Left ventricle myocardium inferior (tissue), 1 donor: ENCODE data around the gene CIB1. TPM values are rescaled to one million over a fixed set of nuclear protein-coding genes. Genes with fewer than 3 reads are reported as not detected.

Experiments
- DNase-seq: peaks from one replicate; pipeline ENCODE4 v3.0.0-alpha.2; 2020
- H3K27ac ChIP-seq: fragments of 200-600 bp; replicated peaks from 2 replicates; pipeline ENCODE4 v1.8.0; 2021
- H3K27me3 ChIP-seq: fragments of 200-600 bp; 2 replicates; pipeline ENCODE4 v1.8.0; 2021; ENCODE audit warnings: low read depth
- H3K36me3 ChIP-seq: fragments of 200-600 bp; 2 replicates; pipeline ENCODE4 v1.8.0; 2021
- H3K4me1 ChIP-seq: fragments of 200-600 bp; 2 replicates; pipeline ENCODE4 v1.8.0; 2021
- H3K4me3 ChIP-seq: fragments of 200-600 bp; 2 replicates; pipeline ENCODE4 v1.8.0; 2021; ENCODE audit warnings: mild to moderate bottlenecking, moderate library complexity
- H3K9me3 ChIP-seq: fragments of 200-600 bp; replicated peaks from 2 replicates; pipeline ENCODE4 v1.8.0; 2021
- CTCF ChIP-seq: fragments of 200-600 bp; IDR thresholded peaks from 2 replicates; pipeline ENCODE4 v1.8.0; 2021; ENCODE audit warnings: antibody characterized with exemption, mild to moderate bottlenecking, borderline replicate concordance
- intact Hi-C: fragments of 100-400 bp; cut with micrococcal nuclease; formaldehyde crosslinking; loops from one replicate; pipeline ENCODE4 v1.11.0; 2022
- total RNA-seq: library from RNA; stranded (reverse); fragmentation: NEBNext Ultra II Directional; extraction: Animal tissue kit (Norgen Biotek cat#: 25700); gene quantifications from one replicate; pipeline ENCODE4 v1.2.1, GENCODE V29; 2021
- donor health status: DM: no; HTN: yes; CAD: no; lungs with severe emphysema.

Gene CIB1
- total RNA-seq, 1 donor from 2014 or later: 69.6 TPM

GRCh38 chr15:90248789-90249202 lies 15.1 kb upstream of the CIB1 start:
- no peak for DNase-seq
- peaks cover 24% of the 10 kb centered on the region for H3K4me1 ChIP-seq
- intact Hi-C loops: no loop called here
- TF ChIP-seq CTCF: no peak
- H3K4me3 ChIP-seq: peak overlapping the region; percentile 72
- no peaks in the 10 kb centered on the region for H3K9me3 ChIP-seq
- H3K27me3 ChIP-seq: no peaks in the 10 kb centered on the region
- H3K36me3 ChIP-seq: no peaks in the 10 kb centered on the region
- H3K27ac ChIP-seq: peak overlapping the region; percentile 87

- no peak for TF ChIP-seq CTCF
- Histone ChIP-seq H3K27ac (no peak overlapping the region), H3K9me3 (no peaks in the 10 kb centered on the region), H3K27me3 (no peaks in the 10 kb centered on the region), H3K4me1 (peaks cover 26% of the 10 kb centered on the region), H3K36me3 (peaks cover 15% of the 10 kb centered on the region), H3K4me3 (no peak overlapping the region)
- no peak for DNase-seq
- intact Hi-C loops: no loop called here
Measured at GRCh38 chr15:90243943-90244639, 10.3 kb upstream of the CIB1 start.

GRCh38 chr15:90241343-90242192 lies 7.8 kb upstream of the CIB1 start:
- Histone ChIP-seq H3K27ac (peak overlapping the region; percentile 50), H3K36me3 (peaks cover 40% of the 10 kb centered on the region), H3K9me3 (no peaks in the 10 kb centered on the region), H3K4me1 (peaks cover 13% of the 10 kb centered on the region), H3K4me3 (no peak overlapping the region), H3K27me3 (no peaks in the 10 kb centered on the region)
- DNase-seq: peak; percentile 36
- intact Hi-C loops: no loop called here
- peak; percentile 20 for TF ChIP-seq CTCF

GRCh38 chr15:90240856-90241255 lies 7.1 kb upstream of the CIB1 start:
- Histone ChIP-seq H3K27ac (peak overlapping the region; percentile 50), H3K4me3 (no peak overlapping the region), H3K27me3 (no peaks in the 10 kb centered on the region), H3K4me1 (peaks cover 13% of the 10 kb centered on the region), H3K36me3 (peaks cover 47% of the 10 kb centered on the region), H3K9me3 (no peaks in the 10 kb centered on the region)
- DNase-seq: no peak
- intact Hi-C loops: no loop called here
- TF ChIP-seq CTCF: no peak

GRCh38 chr15:90239371-90239770 lies 5.6 kb upstream of the CIB1 start:
- TF ChIP-seq CTCF: no peak
- H3K27ac ChIP-seq: no peak overlapping the region
- no peaks in the 10 kb centered on the region for H3K9me3 ChIP-seq
- no peak for DNase-seq
- H3K4me3 ChIP-seq: no peak overlapping the region
- no peaks in the 10 kb centered on the region for H3K27me3 ChIP-seq
- peaks cover 22% of the 10 kb centered on the region for H3K4me1 ChIP-seq
- H3K36me3 ChIP-seq: peaks cover 49% of the 10 kb centered on the region
- intact Hi-C loops: no loop called here
